ENCODE data around the gene IL10RA. TPM values are rescaled to one million over a fixed set of nuclear protein-coding genes. Genes with fewer than 3 reads are reported as not detected.
A peak's percentile ranks its signal among the peaks of the same experiment; 100 is the strongest.
"Not testable (repeated sequence)": the region's sequence is repeated elsewhere in the genome, so short reads cannot be mapped to it uniquely, and the experiment has no call there.

Gene IL10RA
- polyA plus RNA-seq, result 100 to 1,000 TPM; 215 to 460 (median 264) TPM

- Mint-ChIP-seq H3K9me3 (no peaks in the 10 kb centered on the region), H3K27ac (peak within 1 kb of the TSS; percentile 89 to 99 (median 96)), H3K27me3 (ENCODE audit: low read depth in 3 of 3) (peaks cover 10 to 31% (median 31%) of the 10 kb centered on the region in 3 donors), H3K4me1 (peaks cover 80 to 90% of the 10 kb centered on the region in 2 donors), H3K36me3 (peaks cover 31 to 44% (median 35%) of the 10 kb centered on the region in 3 donors), H3K4me3 (peak within 1 kb of the TSS; percentile 90 to 96 (median 93))
- DNase-seq, result peak; percentile 90 to 91 (median 91)
Measured at GRCh38 chr11:117985953-117986887, at the start of gene IL10RA. Gene IL10RA (plus strand): TSS chr11:117986394. CDS start chr11:117986468, 74 bp downstream.

GRCh38 chr11:117936973-117937372 lies 49.2 kb upstream of the IL10RA start:
- no peak for DNase-seq
- no peak overlapping the region for H3K4me3 Mint-ChIP-seq
- peak overlapping the region in 2 of 6 donors; percentile 13 to 56 for H3K27ac Mint-ChIP-seq
- H3K27me3 Mint-ChIP-seq (ENCODE audit: low read depth in 3 of 3), result peaks cover 2 to 5% (median 2%) of the 10 kb centered on the region in 3 donors
- peaks cover 13 to 22% of the 10 kb centered on the region in 2 donors for H3K4me1 Mint-ChIP-seq
- no peaks in the 10 kb centered on the region for H3K9me3 Mint-ChIP-seq
- no peaks in the 10 kb centered on the region for H3K36me3 Mint-ChIP-seq

GRCh38 chr11:117940736-117941135 lies 45.5 kb upstream of the IL10RA start:
- Mint-ChIP-seq H3K4me3 (no peak overlapping the region), H3K9me3 (no peaks in the 10 kb centered on the region), H3K27me3 (ENCODE audit: low read depth in 3 of 3) (peaks cover 0 to 5% (median 3%) of the 10 kb centered on the region in 3 donors), H3K4me1 (peaks cover 0 to 10% of the 10 kb centered on the region in 2 donors), H3K36me3 (no peaks in the 10 kb centered on the region), H3K27ac (peak overlapping the region in 1 of 6 donors; percentile 67)
- DNase-seq, result no peak

GRCh38 chr11:117941163-117941707 lies 45.0 kb upstream of the IL10RA start:
- Mint-ChIP-seq H3K27me3 (ENCODE audit: low read depth in 3 of 3) (peaks cover 0 to 4% (median 3%) of the 10 kb centered on the region in 3 donors), H3K36me3 (no peaks in the 10 kb centered on the region), H3K4me3 (no peak overlapping the region), H3K4me1 (peaks cover 0 to 10% of the 10 kb centered on the region in 2 donors), H3K9me3 (no peaks in the 10 kb centered on the region), H3K27ac (no peak overlapping the region)
- DNase-seq, result no peak

- Mint-ChIP-seq H3K27me3 (ENCODE audit: low read depth in 3 of 3) (peaks cover 2 to 5% (median 5%) of the 10 kb centered on the region in 3 donors), H3K36me3 (no peaks in the 10 kb centered on the region), H3K27ac (peak overlapping the region in 1 of 6 donors; percentile 23), H3K9me3 (no peaks in the 10 kb centered on the region), H3K4me3 (no peak overlapping the region), H3K4me1 (peaks cover 4 to 15% of the 10 kb centered on the region in 2 donors)
- no peak for DNase-seq
Measured at GRCh38 chr11:117941976-117942654, 44.1 kb upstream of the IL10RA start.

- no peak for DNase-seq
- Mint-ChIP-seq H3K27me3 (ENCODE audit: low read depth in 3 of 3) (peaks cover 2 to 5% (median 5%) of the 10 kb centered on the region in 3 donors), H3K9me3 (no peaks in the 10 kb centered on the region), H3K36me3 (no peaks in the 10 kb centered on the region), H3K4me1 (peaks cover 21 to 36% of the 10 kb centered on the region in 2 donors), H3K4me3 (no peak overlapping the region), H3K27ac (no peak overlapping the region)
Measured at GRCh38 chr11:117944554-117944953, 41.6 kb upstream of the IL10RA start.

- H3K36me3 Mint-ChIP-seq, result no peaks in the 10 kb centered on the region
- H3K4me3 Mint-ChIP-seq, result no peak overlapping the region
- H3K4me1 Mint-ChIP-seq, result peaks cover 28 to 43% of the 10 kb centered on the region in 2 donors
- H3K27me3 Mint-ChIP-seq (ENCODE audit: low read depth in 3 of 3), result peaks cover 2 to 5% (median 5%) of the 10 kb centered on the region in 3 donors
- peak overlapping the region in 1 of 6 donors; percentile 6 for H3K27ac Mint-ChIP-seq
- no peak for DNase-seq
- H3K9me3 Mint-ChIP-seq, result no peaks in the 10 kb centered on the region
Measured at GRCh38 chr11:117945047-117945810, 41.0 kb upstream of the IL10RA start.

- H3K9me3 Mint-ChIP-seq, result no peaks in the 10 kb centered on the region
- H3K27me3 Mint-ChIP-seq (ENCODE audit: low read depth in 3 of 3), result peaks cover 2 to 5% (median 5%) of the 10 kb centered on the region in 3 donors
- no peaks in the 10 kb centered on the region for H3K36me3 Mint-ChIP-seq
- H3K4me3 Mint-ChIP-seq, result no peak overlapping the region
- no peak for DNase-seq
- H3K27ac Mint-ChIP-seq, result no peak overlapping the region
- H3K4me1 Mint-ChIP-seq, result peaks cover 39 to 54% of the 10 kb centered on the region in 2 donors
Measured at GRCh38 chr11:117946156-117946841, 39.9 kb upstream of the IL10RA start.

GRCh38 chr11:117946842-117947526 lies 39.2 kb upstream of the IL10RA start:
- H3K9me3 Mint-ChIP-seq, result no peaks in the 10 kb centered on the region
- peak overlapping the region in 4 of 6 donors; percentile 51 to 77 (median 68) for H3K27ac Mint-ChIP-seq
- DNase-seq, result peak; percentile 74 to 77 (median 76)
- peaks cover 2 to 7% (median 5%) of the 10 kb centered on the region in 3 donors for H3K27me3 Mint-ChIP-seq (ENCODE audit: low read depth in 3 of 3)
- peak overlapping the region in 1 of 5 donors; percentile 44 for H3K4me3 Mint-ChIP-seq
- peaks cover 46 to 56% of the 10 kb centered on the region in 2 donors for H3K4me1 Mint-ChIP-seq
- no peaks in the 10 kb centered on the region for H3K36me3 Mint-ChIP-seq

- H3K36me3 Mint-ChIP-seq; H3K9me3 Mint-ChIP-seq; H3K27me3 Mint-ChIP-seq (ENCODE audit: low read depth in 3 of 3); DNase-seq; H3K4me3 Mint-ChIP-seq: not testable (repeated sequence)
- peak overlapping the region in 2 of 6 donors; percentile 10 to 72 for H3K27ac Mint-ChIP-seq
- peaks cover 53 to 58% of the 10 kb centered on the region in 2 donors for H3K4me1 Mint-ChIP-seq
Measured at GRCh38 chr11:117947751-117948150, 38.4 kb upstream of the IL10RA start.

GRCh38 chr11:117948466-117948865 lies 37.7 kb upstream of the IL10RA start:
- H3K4me1 Mint-ChIP-seq, result peaks cover 60 to 66% of the 10 kb centered on the region in 2 donors
- DNase-seq; H3K36me3 Mint-ChIP-seq; H3K9me3 Mint-ChIP-seq; H3K27me3 Mint-ChIP-seq (ENCODE audit: low read depth in 3 of 3): not testable (repeated sequence)
- peak overlapping the region in 1 of 5 donors; percentile 9 for H3K4me3 Mint-ChIP-seq
- H3K27ac Mint-ChIP-seq, result peak overlapping the region in 1 of 6 donors; percentile 34

- Mint-ChIP-seq H3K4me3 (peak overlapping the region in 4 of 5 donors; percentile 69 to 89 (median 86)), H3K4me1 (peaks cover 66 to 71% of the 10 kb centered on the region in 2 donors), H3K27ac (peak overlapping the region; percentile 86 to 99 (median 95)), H3K36me3 (no peaks in the 10 kb centered on the region), H3K27me3 (ENCODE audit: low read depth in 3 of 3) (peaks cover 3 to 5% (median 4%) of the 10 kb centered on the region in 3 donors), H3K9me3 (no peaks in the 10 kb centered on the region)
- no peak for DNase-seq
Measured at GRCh38 chr11:117949062-117949461, 37.1 kb upstream of the IL10RA start.
